Neural cell (in vitro differentiated cells): ENCODE results near the gene GRID2IP.

Experiments
- EP300 ChIP-seq: fragments of 450-650 bp; conservative IDR thresholded peaks from 2 replicates; pipeline ENCODE4 v1.6.1; 2014; ENCODE audit warnings: antibody characterized with exemption, mild to moderate bottlenecking, moderate library complexity; ENCODE audit not compliant: poor library complexity, severe bottlenecking
- EZH2 ChIP-seq: fragments of 200-600, 300-800 bp; shearing (Covaris generic), sonication (generic); IDR thresholded peaks from 2 replicates; pipeline ENCODE4 v1.6.1; 2014; ENCODE audit warnings: antibody characterized with exemption, low read length, borderline replicate concordance, mild to moderate bottlenecking; ENCODE audit not compliant: insufficient read depth, poor library complexity, severe bottlenecking
- MXI1 ChIP-seq: fragments of 450-650 bp; conservative IDR thresholded peaks from 2 replicates; pipeline ENCODE4 v1.6.1; 2014; ENCODE audit warnings: antibody characterized with exemption, mild to moderate bottlenecking; ENCODE audit not compliant: poor library complexity, severe bottlenecking
- TF ChIP-seq, protein P1 (sequence below): fragments of 450-650 bp; IDR thresholded peaks from 2 replicates; pipeline ENCODE4 v1.5.1; 2014; ENCODE audit warnings: antibody characterized with exemption, mild to moderate bottlenecking, moderate library complexity; ENCODE audit not compliant: poor library complexity, severe bottlenecking

DNA sequence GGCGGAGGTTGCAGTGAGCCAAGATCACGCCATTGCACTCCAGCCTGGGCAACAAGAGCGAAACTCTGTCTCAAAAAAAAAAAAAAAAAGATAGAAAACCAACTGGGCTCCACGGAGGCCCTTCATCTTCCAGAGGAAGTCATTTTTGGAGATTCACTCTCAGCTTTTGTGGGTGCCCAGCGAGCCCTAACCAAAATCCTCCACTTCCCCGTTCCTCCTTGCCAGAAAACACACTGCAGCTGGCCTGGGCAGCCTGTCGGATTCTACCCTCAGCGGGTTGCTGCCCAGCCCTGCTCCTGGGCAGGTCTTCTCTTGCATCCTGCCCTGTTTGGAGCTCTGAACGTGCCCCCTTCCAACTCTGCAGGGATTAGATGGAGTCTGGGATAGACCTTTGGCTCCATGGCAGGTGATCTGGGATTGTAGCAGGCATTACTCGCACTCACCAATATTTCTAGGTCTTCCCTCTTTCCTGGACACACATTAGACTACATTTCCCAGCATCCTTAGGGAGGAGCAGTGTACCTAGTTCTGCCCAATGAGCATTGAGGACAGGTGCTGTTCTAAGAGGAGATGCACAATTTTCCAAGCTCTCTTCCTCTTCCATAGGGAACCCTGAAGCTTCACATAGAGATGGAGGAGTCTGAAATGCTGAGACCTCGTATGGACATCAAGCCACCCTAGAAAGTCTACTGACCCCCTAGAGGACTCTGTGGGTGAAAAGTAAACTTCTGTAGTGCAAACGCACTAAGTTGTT, 4.6 kb downstream of the GRID2IP start:
- TF ChIP-seq, protein P1, sequence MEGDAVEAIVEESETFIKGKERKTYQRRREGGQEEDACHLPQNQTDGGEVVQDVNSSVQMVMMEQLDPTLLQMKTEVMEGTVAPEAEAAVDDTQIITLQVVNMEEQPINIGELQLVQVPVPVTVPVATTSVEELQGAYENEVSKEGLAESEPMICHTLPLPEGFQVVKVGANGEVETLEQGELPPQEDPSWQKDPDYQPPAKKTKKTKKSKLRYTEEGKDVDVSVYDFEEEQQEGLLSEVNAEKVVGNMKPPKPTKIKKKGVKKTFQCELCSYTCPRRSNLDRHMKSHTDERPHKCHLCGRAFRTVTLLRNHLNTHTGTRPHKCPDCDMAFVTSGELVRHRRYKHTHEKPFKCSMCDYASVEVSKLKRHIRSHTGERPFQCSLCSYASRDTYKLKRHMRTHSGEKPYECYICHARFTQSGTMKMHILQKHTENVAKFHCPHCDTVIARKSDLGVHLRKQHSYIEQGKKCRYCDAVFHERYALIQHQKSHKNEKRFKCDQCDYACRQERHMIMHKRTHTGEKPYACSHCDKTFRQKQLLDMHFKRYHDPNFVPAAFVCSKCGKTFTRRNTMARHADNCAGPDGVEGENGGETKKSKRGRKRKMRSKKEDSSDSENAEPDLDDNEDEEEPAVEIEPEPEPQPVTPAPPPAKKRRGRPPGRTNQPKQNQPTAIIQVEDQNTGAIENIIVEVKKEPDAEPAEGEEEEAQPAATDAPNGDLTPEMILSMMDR, result no peak
- TF ChIP-seq EP300 (no peak), MXI1 (no peak), EZH2 (no peak)
